HG03095 (cell line): ENCODE measurements around the gene LRRC8C.
A peak's percentile ranks its signal among the peaks of the same experiment; 100 is the strongest.

Experiments used
- ATAC-seq: cut with Tn5 transposase; IDR thresholded peaks from one replicate; pipeline ENCODE4 v1.9.1; 2021; ENCODE audit warnings: moderate library complexity; ENCODE audit not compliant: unreplicated experiment

LRRC8C gene

GRCh38 chr1:89761338-89761737, 128.4 kb downstream of the LRRC8C start:
- ATAC-seq, result no peak

- ATAC-seq, result no peak
These were observed 129.0 kb downstream of the LRRC8C start for GRCh38 chr1:89761901-89762300.

GRCh38 chr1:89762386-89762778, 129.5 kb downstream of the LRRC8C start:
- no peak for ATAC-seq

GRCh38 chr1:89762779-89763648, 130.1 kb downstream of the LRRC8C start:
- ATAC-seq, result peak; percentile 99

GRCh38 chr1:89763649-89763986, 130.7 kb downstream of the LRRC8C start:
- ATAC-seq, result no peak

- ATAC-seq, result no peak
These were observed 132.9 kb downstream of the LRRC8C start for GRCh38 chr1:89765774-89766173.

- no peak for ATAC-seq
These were observed 134.7 kb downstream of the LRRC8C start for GRCh38 chr1:89767618-89768017.
